OCI-LY7 (cell line): ENCODE results near the gene TBC1D8. TPM values are rescaled to one million over a fixed set of nuclear protein-coding genes. Genes with fewer than 3 reads are reported as not detected.

Source experiments
- BruUV-seq: library from RNA; stranded (reverse); fragments of 400-500 nt; replicated peaks from 2 replicates; lab custom pipeline; 2021; lab: Mats Ljungman, UMichigan
- CTCF ChIA-PET: fragments of 300-600 bp; sonication (Branson Sonifier 250); formaldehyde crosslinking; loops from one replicate; lab custom pipeline; 2022; ENCODE audit warnings: antibody characterized with exemption; ENCODE audit not compliant: unreplicated experiment; lab: Charles Lee
- POLR2A ChIA-PET: fragments of 300-600 bp; sonication (Branson Sonifier 250); formaldehyde crosslinking; loops from one replicate; lab custom pipeline; 2022; ENCODE audit warnings: antibody characterized with exemption; lab: Charles Lee
- DNase-seq: peaks from one replicate; pipeline ENCODE4 v3.0.0-alpha.2; 2015; ENCODE audit warnings: low spot score
- H2AFZ ChIP-seq: fragments of 200-600 bp; sonication (generic), shearing (Covaris generic); 2 replicates; pipeline ENCODE4 v1.6.1; 2014; ENCODE audit warnings: mild to moderate bottlenecking, antibody characterized with exemption, low read length, moderate library complexity
- H3K27ac ChIP-seq: fragments of 200-600 bp; sonication (generic); 2 replicates; pipeline ENCODE4 v1.5.1; 2014; ENCODE audit warnings: mixed run types, low read depth, mild to moderate bottlenecking, moderate library complexity, low read length, inconsistent platforms; ENCODE audit not compliant: poor library complexity, severe bottlenecking
- H3K36me3 ChIP-seq: fragments of 200-600 bp; sonication (generic); 2 replicates; pipeline ENCODE4 v1.6.1; 2014; ENCODE audit warnings: mild to moderate bottlenecking, antibody characterized with exemption, low read length, moderate library complexity, mixed read lengths; ENCODE audit not compliant: insufficient read depth
- H3K4me1 ChIP-seq: fragments of 200-600 bp; sonication (generic); 2 replicates; pipeline ENCODE4 v1.5.1; 2014; ENCODE audit warnings: mild to moderate bottlenecking, low read length; ENCODE audit not compliant: insufficient read depth, poor library complexity, severe bottlenecking
- H3K4me2 ChIP-seq: fragments of 200-600 bp; sonication (generic); 2 replicates; pipeline ENCODE4 v1.6.1; 2014; ENCODE audit warnings: mild to moderate bottlenecking, low read length
- H3K4me3 ChIP-seq: fragments of 200-600 bp; sonication (generic); 2 replicates; pipeline ENCODE4 v1.5.1; 2014; ENCODE audit warnings: mild to moderate bottlenecking, low read depth, low read length; ENCODE audit not compliant: poor library complexity, severe bottlenecking
- H3K79me2 ChIP-seq: fragments of 200-600 bp; sonication (generic); 2 replicates; pipeline ENCODE4 v1.6.1; 2016; ENCODE audit warnings: low read depth, mild to moderate bottlenecking, low read length, moderate library complexity, mixed read lengths; ENCODE audit not compliant: insufficient read depth
- H3K9me2 ChIP-seq: fragments of 200-600 bp; sonication (generic); 2 replicates; pipeline ENCODE4 v1.6.1; 2016; ENCODE audit warnings: mild to moderate bottlenecking, low read length, mixed read lengths; ENCODE audit not compliant: insufficient read depth
- H3K9me3 ChIP-seq: fragments of 200-600 bp; sonication (generic); 2 replicates; pipeline ENCODE4 v1.6.1; 2014; ENCODE audit warnings: mild to moderate bottlenecking, mixed run types, low read length, mixed read lengths
- H4K20me1 ChIP-seq: fragments of 200-600 bp; sonication (generic); 2 replicates; pipeline ENCODE4 v1.6.1; 2014; ENCODE audit warnings: mild to moderate bottlenecking, antibody characterized with exemption, low read length, moderate library complexity, mixed read lengths; ENCODE audit not compliant: insufficient read depth
- CTCF ChIP-seq: fragments of 200-600 bp; sonication (generic); conservative IDR thresholded peaks from 2 replicates; pipeline ENCODE4 v1.5.1; 2014; ENCODE audit warnings: mild to moderate bottlenecking, antibody characterized with exemption, low read length, moderate library complexity, mixed read lengths
- EZH2phosphoT487 ChIP-seq: fragments of 200-600 bp; sonication (generic); IDR thresholded peaks from 2 replicates; pipeline ENCODE4 v1.6.1; 2018; ENCODE audit warnings: low read depth, borderline replicate concordance, mild to moderate bottlenecking, mixed run types, antibody characterized with exemption, low read length, moderate library complexity, mixed read lengths
- intact Hi-C: fragments of 100-400 bp; cut with micrococcal nuclease; formaldehyde crosslinking; loops from one replicate; pipeline ENCODE4 v1.10.0; 2022; ENCODE audit not compliant: unreplicated experiment
- total RNA-seq, 2 experiments: library from RNA; depleted of rRNA in 1 of 2; stranded (reverse); fragments of >200 nt in 1 of 2; shearing (Covaris generic) in 1 of 2; gene quantifications; 2 replicates each; pipeline ENCODE4 v1.2.3, GENCODE V29; 2014 to 2022

Gene TBC1D8
- total RNA-seq, 2 experiments from 2014 or later = 0.22 to 0.49 TPM

GRCh38 chr2:101022221-101022620 lies 129.0 kb downstream of the TBC1D8 start:
- no peaks in the 10 kb centered on the region for H3K4me1 ChIP-seq
- no peaks in the 10 kb centered on the region for H3K9me3 ChIP-seq
- no peaks in the 10 kb centered on the region for H3K79me2 ChIP-seq
- POLR2A ChIA-PET = interaction anchor here (0.6 to 1.0 kb wide), 2 partner anchors 16 to 1077 kb away, joined by 3 to 4 read pairs; no protein-coding TSS in a partner anchor
- no peak for TF ChIP-seq EZH2phosphoT487
- TF ChIP-seq CTCF = no peak
- H3K4me3 ChIP-seq = no peak overlapping the region
- no peaks in the 10 kb centered on the region for H3K9me2 ChIP-seq
- H4K20me1 ChIP-seq = no peaks in the 10 kb centered on the region
- DNase-seq = no peak
- no TSS peak for BruUV-seq
- CTCF ChIA-PET = no interaction called here
- intact Hi-C loops = no loop called here
- H3K4me2 ChIP-seq = no peak overlapping the region
- no peak overlapping the region for H2AFZ ChIP-seq
- H3K36me3 ChIP-seq = peaks cover 19% of the 10 kb centered on the region
- no peak overlapping the region for H3K27ac ChIP-seq

GRCh38 chr2:101018934-101019333 lies 132.2 kb downstream of the TBC1D8 start:
- BruUV-seq = no TSS peak
- H3K9me2 ChIP-seq = no peaks in the 10 kb centered on the region
- no peak overlapping the region for H3K4me2 ChIP-seq
- no peak overlapping the region for H2AFZ ChIP-seq
- ChIA-PET CTCF (no interaction called here), POLR2A (no interaction called here)
- H3K4me3 ChIP-seq = no peak overlapping the region
- intact Hi-C loops = no loop called here
- no peak overlapping the region for H3K27ac ChIP-seq
- no peaks in the 10 kb centered on the region for H3K9me3 ChIP-seq
- H3K36me3 ChIP-seq = peaks cover 35% of the 10 kb centered on the region
- DNase-seq = no peak
- TF ChIP-seq EZH2phosphoT487 (no peak), CTCF (no peak)
- H3K4me1 ChIP-seq = no peaks in the 10 kb centered on the region
- H3K79me2 ChIP-seq = no peaks in the 10 kb centered on the region
- no peaks in the 10 kb centered on the region for H4K20me1 ChIP-seq

- POLR2A ChIA-PET = no interaction called here
- intact Hi-C loops = no loop called here
Measured at GRCh38 chr2:101017371-101017770, 133.8 kb downstream of the TBC1D8 start.

More at GRCh38 chr2:101017371-101017770, 133.8 kb downstream of the TBC1D8 start:
- no TSS peak for BruUV-seq
- Histone ChIP-seq H3K9me3 (no peaks in the 10 kb centered on the region), H4K20me1 (no peaks in the 10 kb centered on the region), H3K4me1 (no peaks in the 10 kb centered on the region), H3K4me3 (no peak overlapping the region), H3K79me2 (no peaks in the 10 kb centered on the region), H3K4me2 (no peak overlapping the region), H3K36me3 (peaks cover 45% of the 10 kb centered on the region), H2AFZ (no peak overlapping the region), H3K27ac (no peak overlapping the region), H3K9me2 (no peaks in the 10 kb centered on the region)
- CTCF ChIA-PET = no interaction called here
- TF ChIP-seq CTCF = no peak
- TF ChIP-seq EZH2phosphoT487 = no peak
- DNase-seq = no peak
